ENCODE measurements around the gene SAMD4B. TPM values are rescaled to one million over a fixed set of nuclear protein-coding genes. Genes with fewer than 3 reads are reported as not detected.

The SAMD4B gene
- total and polyA plus RNA-seq, 2 of the 8 experiments (the other 6 are each of a cell fraction or from before 2014, with no cell fraction given), result 137 to 158 TPM

DNA sequence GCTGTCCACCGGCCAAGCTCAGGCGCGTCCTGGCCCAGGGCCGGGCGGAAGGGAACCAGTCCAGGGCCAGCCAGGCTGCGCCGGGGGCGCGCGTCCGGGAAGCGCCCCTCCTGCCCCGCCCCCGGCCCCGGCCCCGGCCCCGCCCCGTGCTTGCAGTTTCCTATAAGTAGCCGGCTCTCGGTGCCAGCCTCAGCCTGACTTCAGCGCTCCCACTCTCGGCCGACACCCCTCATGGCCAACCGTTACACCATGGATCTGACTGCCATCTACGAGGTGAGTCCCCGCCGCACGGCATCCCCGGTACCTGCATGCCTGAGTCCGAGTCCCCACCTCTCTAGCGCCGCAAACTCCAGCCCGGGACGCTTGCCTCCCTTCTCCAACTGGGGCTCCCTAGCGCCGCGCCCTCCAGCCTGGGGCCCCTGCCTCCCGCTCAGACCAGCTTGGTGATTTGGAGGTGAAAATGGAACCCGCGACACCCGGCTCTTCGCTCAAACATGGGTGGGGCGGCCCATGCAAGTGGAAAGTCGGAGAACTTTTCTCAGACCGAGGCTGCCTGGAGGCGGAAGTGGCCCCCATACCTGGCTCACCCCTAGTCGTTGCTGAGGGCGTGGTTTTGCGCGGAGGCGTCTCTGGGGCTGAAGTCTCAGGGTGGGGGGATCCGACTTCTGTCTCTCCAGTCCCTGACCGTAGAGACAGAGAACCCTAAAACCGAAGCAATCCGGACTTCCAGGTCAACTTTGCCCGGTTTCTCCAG lies 64.6 kb downstream of the SAMD4B start, which contains the start of gene ZFP36:
TSS of gene ZFP36 (plus strand) at position 192 of the 754 bp plus-strand sequence. CDS start at position 250, 58 bp downstream.
- Histone ChIP-seq H4K5ac (ENCODE audit: insufficient read length, low read depth, low read length) (peak within 1 kb of the TSS; percentile 77), H2BK120ac (replicated peaks; ENCODE audit: low read depth, low read length) (peak within 1 kb of the TSS; percentile 58), H3K79me1 (ENCODE audit: low read depth, low read length) (no peaks in the 10 kb centered on the region), H2BK5ac (ENCODE audit: low read depth, low read length) (peak within 1 kb of the TSS; percentile 83; the same call in 1 of the 2 replicates), H3K9ac (replicated peaks in 1 of 4; ENCODE audit: extremely low read depth in 1 of 4, low read depth in 3 of 4, low read length in 3 of 4) (peak within 1 kb of the TSS; percentile 59 to 87 (median 76)), H3K23me2 (ENCODE audit: low read depth, low read length) (peaks cover 28% of the 10 kb centered on the region), H2BK15ac (ENCODE audit: low read length) (peak within 1 kb of the TSS; percentile 88; the same call in 1 of the 2 replicates), H3K27me3 (replicated peaks in 1 of 4; ENCODE audit: control insufficient read depth in 3 of 4, extremely low read depth in 1 of 4, insufficient read depth in 3 of 4, low read length in 3 of 4) (no peaks in the 10 kb centered on the region), H3K4me1 (replicated peaks in 1 of 4; ENCODE audit: control insufficient read depth in 3 of 4, insufficient read depth in 4 of 4, low read length in 3 of 4) (peaks cover 10 to 48% (median 26%) of the 10 kb centered on the region in 4 experiments), H4K8ac (ENCODE audit: extremely low read depth, insufficient read depth, low read length) (peak within 1 kb of the TSS; percentile 83), H4K91ac (replicated peaks; ENCODE audit: insufficient read length, low read length) (peak within 1 kb of the TSS; percentile 46), H3K4me3 (ENCODE audit: extremely low read depth in 1 of 4, insufficient read depth in 2 of 4, low read depth in 3 of 4, low read length in 4 of 4) (peak within 1 kb of the TSS; percentile 63 to 91 (median 84)), H3K9me3 (ENCODE audit: insufficient read depth in 2 of 2, low read depth in 1 of 2, low read length in 1 of 2) (no peaks in the 10 kb centered on the region), H2BK12ac (ENCODE audit: low read depth, low read length) (peak within 1 kb of the TSS; percentile 97), H4K20me1 (replicated peaks in 1 of 2; ENCODE audit: control insufficient read depth in 1 of 2, insufficient read depth in 2 of 2, low read length in 2 of 2) (peaks cover 0 to 5% of the 10 kb centered on the region in 2 experiments), H3K4me2 (ENCODE audit: insufficient read depth in 1 of 2, low read depth in 2 of 2, low read length in 2 of 2) (peak within 1 kb of the TSS; percentile 81 to 84), H3K27ac (ENCODE audit: low read depth, low read length) (peak within 1 kb of the TSS; percentile 56; the same call in 1 of the 2 replicates), H3K23ac (ENCODE audit: insufficient read length) (no peak within 1 kb of the TSS), H2AK5ac (ENCODE audit: low read depth, low read length) (no peak within 1 kb of the TSS; the same call in 1 of the 2 replicates), H3K4ac (replicated peaks; ENCODE audit: insufficient read length, low read depth, low read length) (peak within 1 kb of the TSS; percentile 40), H3K36me3 (ENCODE audit: control insufficient read depth in 2 of 4, insufficient read depth in 4 of 4, low read length in 3 of 4) (peaks cover 0 to 5% (median 0%) of the 10 kb centered on the region in 4 experiments; a peak in 1 of 8 replicates), H3K79me2 (ENCODE audit: control insufficient read depth in 1 of 2, insufficient read depth in 2 of 2, low read length in 2 of 2) (peaks cover 0 to 20% of the 10 kb centered on the region in 2 experiments; a peak in 1 of 4 replicates), H3K56ac (replicated peaks; ENCODE audit: insufficient read length, low read depth, low read length) (peak within 1 kb of the TSS; percentile 94), H2AFZ (ENCODE audit: low read length) (no peak within 1 kb of the TSS), H3K18ac (ENCODE audit: extremely low read depth, low read length) (peak within 1 kb of the TSS; percentile 71), H3K14ac (ENCODE audit: insufficient read length) (no peak within 1 kb of the TSS), H2BK20ac (ENCODE audit: low read length) (no peak within 1 kb of the TSS)
- peak in 1 of 2 experiments; percentile 86 for DNase-seq (ENCODE audit: low read depth in 1 of 2, low spot score in 2 of 2)
- WGBS, 2 experiments (ENCODE audit: extremely low coverage in 1 of 2, insufficient coverage in 1 of 2, insufficient read length in 1 of 2, insufficient replicate concordance in 2 of 2, low coverage in 1 of 2, low lambda C conversion rate in 2 of 2, missing lambda C conversion rate in 1 of 2), result 1% methylated on average over 56 of the region's 56 CpGs; no CpG with 5 or more reads in 1 of the 2 experiments
- CTCF ChIA-PET (ENCODE audit: partially characterized antibody), result interaction anchor here (0.6 to 3.9 kb wide), 5 partner anchors 10 to 92 kb away, joined by 3 to 38 read pairs (median 3); no protein-coding TSS in a partner anchor
- POLR2A ChIA-PET (ENCODE audit: partially characterized antibody), result interaction anchor here (0.6 to 14.3 kb wide), 11 partner anchors 9 to 1502 kb away, joined by 3 to 234 read pairs (median 5); partner anchors contain the start of genes MED29, PAF1, RPS16 and TIMM50
- FAIRE-seq, result no peak
- TF ChIP-seq ASH2L (IDR thresholded peaks at IDR 0.05; ENCODE audit: low read length) (peak; percentile 72), YY1 (IDR thresholded peaks at IDR 0.05; ENCODE audit: low read depth, low read length) (0 out of 2 replicates have a peak, but pooled peaks have one; percentile 16), RFX5 (IDR thresholded peaks at IDR 0.05; ENCODE audit: borderline replicate concordance, low read depth, low read length) (no peak), JUND (IDR thresholded peaks at IDR 0.05; ENCODE audit: low read length) (no peak), USF2 (IDR thresholded peaks at IDR 0.05; ENCODE audit: low read length) (no peak)
- TF ChIP-seq, protein P1, sequence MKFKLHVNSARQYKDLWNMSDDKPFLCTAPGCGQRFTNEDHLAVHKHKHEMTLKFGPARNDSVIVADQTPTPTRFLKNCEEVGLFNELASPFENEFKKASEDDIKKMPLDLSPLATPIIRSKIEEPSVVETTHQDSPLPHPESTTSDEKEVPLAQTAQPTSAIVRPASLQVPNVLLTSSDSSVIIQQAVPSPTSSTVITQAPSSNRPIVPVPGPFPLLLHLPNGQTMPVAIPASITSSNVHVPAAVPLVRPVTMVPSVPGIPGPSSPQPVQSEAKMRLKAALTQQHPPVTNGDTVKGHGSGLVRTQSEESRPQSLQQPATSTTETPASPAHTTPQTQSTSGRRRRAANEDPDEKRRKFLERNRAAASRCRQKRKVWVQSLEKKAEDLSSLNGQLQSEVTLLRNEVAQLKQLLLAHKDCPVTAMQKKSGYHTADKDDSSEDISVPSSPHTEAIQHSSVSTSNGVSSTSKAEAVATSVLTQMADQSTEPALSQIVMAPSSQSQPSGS (IDR thresholded peaks at IDR 0.05; ENCODE audit: low read length), result no peak

All from H1 (cell line).